Neural cell (in vitro differentiated cells): ENCODE results near the gene COX8A. TPM values are rescaled to one million over a fixed set of nuclear protein-coding genes. Genes with fewer than 3 reads are reported as not detected.

ENCODE experiments used
- H2AFZ ChIP-seq: fragments of 200-600, 300-800 bp; sonication (generic), shearing (Covaris generic); 2 replicates; pipeline ENCODE4 v1.6.0; 2014; ENCODE audit warnings: low read depth, mild to moderate bottlenecking, antibody characterized with exemption, low read length, moderate library complexity
- H3F3A ChIP-seq: fragments of 200-600 bp; shearing (Covaris generic); 2 replicates; pipeline ENCODE4 v1.6.1; 2016; ENCODE audit warnings: mild to moderate bottlenecking, moderate library complexity, mixed read lengths, antibody characterized with exemption, low read length; ENCODE audit not compliant: insufficient read depth, poor library complexity, severe bottlenecking
- H3K27ac ChIP-seq: fragments of 200-600, 300-800 bp; sonication (generic), shearing (Covaris generic); 2 replicates; pipeline ENCODE4 v1.5.1; 2014; ENCODE audit warnings: mild to moderate bottlenecking, low read length, moderate library complexity
- H3K27me3 ChIP-seq: fragments of 300-800, 200-600 bp; sonication (generic), shearing (Covaris generic); 2 replicates; pipeline ENCODE4 v1.6.0; 2014; ENCODE audit warnings: mild to moderate bottlenecking, low read depth, low read length, moderate library complexity; ENCODE audit not compliant: insufficient read depth
- H3K36me3 ChIP-seq: fragments of 300-800, 200-600 bp; sonication (generic), shearing (Covaris generic); 2 replicates; pipeline ENCODE4 v1.5.1; 2014; ENCODE audit warnings: mild to moderate bottlenecking, antibody characterized with exemption, low read length, moderate library complexity; ENCODE audit not compliant: insufficient read depth
- H3K4me2 ChIP-seq: fragments of 300-800, 200-600 bp; sonication (generic), shearing (Covaris generic); 2 replicates; pipeline ENCODE4 v1.6.0; 2014; ENCODE audit warnings: mild to moderate bottlenecking, low read length
- H3K4me3 ChIP-seq: fragments of 300-800, 200-600 bp; sonication (generic), shearing (Covaris generic); 2 replicates; pipeline ENCODE4 v1.5.1; 2014; ENCODE audit warnings: mild to moderate bottlenecking, low read length, moderate library complexity
- H3K79me2 ChIP-seq: fragments of 200-600 bp; shearing (Covaris generic); replicated peaks from 2 replicates; pipeline ENCODE4 v1.6.0; 2014; ENCODE audit warnings: mild to moderate bottlenecking, low read length, moderate library complexity; ENCODE audit not compliant: insufficient read depth
- H3K9ac ChIP-seq: fragments of 300-800, 200-600 bp; sonication (generic), shearing (Covaris generic); 2 replicates; pipeline ENCODE4 v1.6.1; 2016; ENCODE audit warnings: mild to moderate bottlenecking, low read length, mixed read lengths
- H3K9me2 ChIP-seq: fragments of 200-600 bp; shearing (Covaris generic); 2 replicates; pipeline ENCODE4 v1.6.1; 2016; ENCODE audit warnings: mild to moderate bottlenecking, low read length, mixed read lengths; ENCODE audit not compliant: insufficient read depth
- H3K9me3 ChIP-seq: fragments of 200-600, 300-800 bp; sonication (generic), shearing (Covaris generic); 2 replicates; pipeline ENCODE4 v1.6.1; 2016; ENCODE audit warnings: mild to moderate bottlenecking, mixed run types, low read length, moderate library complexity, mixed read lengths
- H4K20me1 ChIP-seq: fragments of 200-600 bp; shearing (Covaris generic); 2 replicates; pipeline ENCODE4 v1.6.1; 2016; ENCODE audit warnings: mild to moderate bottlenecking, mixed run types; ENCODE audit not compliant: insufficient read depth
- EP300 ChIP-seq: fragments of 450-650 bp; conservative IDR thresholded peaks from 2 replicates; pipeline ENCODE4 v1.6.1; 2014; ENCODE audit warnings: antibody characterized with exemption, mild to moderate bottlenecking, moderate library complexity; ENCODE audit not compliant: poor library complexity, severe bottlenecking
- EZH2 ChIP-seq: fragments of 200-600, 300-800 bp; shearing (Covaris generic), sonication (generic); IDR thresholded peaks from 2 replicates; pipeline ENCODE4 v1.6.1; 2014; ENCODE audit warnings: antibody characterized with exemption, low read length, borderline replicate concordance, mild to moderate bottlenecking; ENCODE audit not compliant: insufficient read depth, poor library complexity, severe bottlenecking
- MXI1 ChIP-seq: fragments of 450-650 bp; conservative IDR thresholded peaks from 2 replicates; pipeline ENCODE4 v1.6.1; 2014; ENCODE audit warnings: antibody characterized with exemption, mild to moderate bottlenecking; ENCODE audit not compliant: poor library complexity, severe bottlenecking
- POLR2AphosphoS5 ChIP-seq: IDR thresholded peaks from 2 replicates; pipeline ENCODE4 v1.6.1; 2012
- RAD21 ChIP-seq: fragments of 450-650 bp; conservative IDR thresholded peaks from 2 replicates; pipeline ENCODE4 v1.6.1; 2014; ENCODE audit warnings: antibody characterized with exemption, mild to moderate bottlenecking, moderate library complexity
- SMC3 ChIP-seq: fragments of 450-650 bp; conservative IDR thresholded peaks from 2 replicates; pipeline ENCODE4 v1.6.1; 2014; ENCODE audit warnings: antibody characterized with exemption, mild to moderate bottlenecking, moderate library complexity; ENCODE audit not compliant: poor library complexity
- TAF1 ChIP-seq: IDR thresholded peaks from 2 replicates; pipeline ENCODE4 v1.6.1; 2012; ENCODE audit warnings: low read depth
- polyA plus RNA-seq: library from polyadenylated mRNA; depleted of rRNA; stranded (reverse); fragments of >200 nt; gene quantifications from 2 replicates; pipeline ENCODE4 v1.2.3, GENCODE V29; 2014
- TF ChIP-seq, protein P1 (sequence below): IDR thresholded peaks from 2 replicates; pipeline ENCODE4 v1.6.1; 2012; ENCODE audit warnings: borderline replicate concordance
- TF ChIP-seq, protein P2 (sequence below): fragments of 450-650 bp; IDR thresholded peaks from 2 replicates; pipeline ENCODE4 v1.5.1; 2014; ENCODE audit warnings: antibody characterized with exemption, mild to moderate bottlenecking, moderate library complexity; ENCODE audit not compliant: poor library complexity, severe bottlenecking

Gene COX8A
- polyA plus RNA-seq, 1 donor from 2014 or later = 863 TPM

DNA sequence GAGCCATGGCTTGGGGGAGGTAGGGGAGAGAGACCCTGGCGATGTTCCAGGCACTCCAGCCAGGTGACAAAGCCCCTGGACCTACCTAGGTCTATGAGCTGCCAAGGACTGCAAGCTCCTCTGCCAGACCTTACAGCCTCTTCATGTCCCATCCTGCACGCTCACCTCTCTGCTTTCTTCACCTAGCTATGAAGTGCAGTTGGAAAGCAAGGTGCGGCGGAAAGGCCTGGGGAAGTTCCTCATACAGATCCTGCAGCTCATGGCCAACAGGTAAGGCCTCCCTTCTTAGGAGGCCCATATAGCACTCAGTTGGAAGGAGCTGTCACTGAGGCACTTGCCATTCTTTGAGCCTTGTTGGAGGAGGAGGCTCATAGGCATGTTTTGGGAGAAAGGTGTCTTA is 21.9 kb upstream of the COX8A start:
- no peak overlapping the region for H3K9ac ChIP-seq
- H3K4me3 ChIP-seq = no peak overlapping the region
- H3F3A ChIP-seq = no peaks in the 10 kb centered on the region
- no peaks in the 10 kb centered on the region for H3K9me3 ChIP-seq
- no peak overlapping the region for H2AFZ ChIP-seq
- H4K20me1 ChIP-seq = no peaks in the 10 kb centered on the region
- no peak for TF ChIP-seq EZH2
- TF ChIP-seq EP300 = no peak
- no peak for TF ChIP-seq TAF1
- TF ChIP-seq, protein P1, sequence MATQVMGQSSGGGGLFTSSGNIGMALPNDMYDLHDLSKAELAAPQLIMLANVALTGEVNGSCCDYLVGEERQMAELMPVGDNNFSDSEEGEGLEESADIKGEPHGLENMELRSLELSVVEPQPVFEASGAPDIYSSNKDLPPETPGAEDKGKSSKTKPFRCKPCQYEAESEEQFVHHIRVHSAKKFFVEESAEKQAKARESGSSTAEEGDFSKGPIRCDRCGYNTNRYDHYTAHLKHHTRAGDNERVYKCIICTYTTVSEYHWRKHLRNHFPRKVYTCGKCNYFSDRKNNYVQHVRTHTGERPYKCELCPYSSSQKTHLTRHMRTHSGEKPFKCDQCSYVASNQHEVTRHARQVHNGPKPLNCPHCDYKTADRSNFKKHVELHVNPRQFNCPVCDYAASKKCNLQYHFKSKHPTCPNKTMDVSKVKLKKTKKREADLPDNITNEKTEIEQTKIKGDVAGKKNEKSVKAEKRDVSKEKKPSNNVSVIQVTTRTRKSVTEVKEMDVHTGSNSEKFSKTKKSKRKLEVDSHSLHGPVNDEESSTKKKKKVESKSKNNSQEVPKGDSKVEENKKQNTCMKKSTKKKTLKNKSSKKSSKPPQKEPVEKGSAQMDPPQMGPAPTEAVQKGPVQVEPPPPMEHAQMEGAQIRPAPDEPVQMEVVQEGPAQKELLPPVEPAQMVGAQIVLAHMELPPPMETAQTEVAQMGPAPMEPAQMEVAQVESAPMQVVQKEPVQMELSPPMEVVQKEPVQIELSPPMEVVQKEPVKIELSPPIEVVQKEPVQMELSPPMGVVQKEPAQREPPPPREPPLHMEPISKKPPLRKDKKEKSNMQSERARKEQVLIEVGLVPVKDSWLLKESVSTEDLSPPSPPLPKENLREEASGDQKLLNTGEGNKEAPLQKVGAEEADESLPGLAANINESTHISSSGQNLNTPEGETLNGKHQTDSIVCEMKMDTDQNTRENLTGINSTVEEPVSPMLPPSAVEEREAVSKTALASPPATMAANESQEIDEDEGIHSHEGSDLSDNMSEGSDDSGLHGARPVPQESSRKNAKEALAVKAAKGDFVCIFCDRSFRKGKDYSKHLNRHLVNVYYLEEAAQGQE = no peak
- TF ChIP-seq POLR2AphosphoS5 = no peak
- TF ChIP-seq MXI1 = no peak
- TF ChIP-seq, protein P2, sequence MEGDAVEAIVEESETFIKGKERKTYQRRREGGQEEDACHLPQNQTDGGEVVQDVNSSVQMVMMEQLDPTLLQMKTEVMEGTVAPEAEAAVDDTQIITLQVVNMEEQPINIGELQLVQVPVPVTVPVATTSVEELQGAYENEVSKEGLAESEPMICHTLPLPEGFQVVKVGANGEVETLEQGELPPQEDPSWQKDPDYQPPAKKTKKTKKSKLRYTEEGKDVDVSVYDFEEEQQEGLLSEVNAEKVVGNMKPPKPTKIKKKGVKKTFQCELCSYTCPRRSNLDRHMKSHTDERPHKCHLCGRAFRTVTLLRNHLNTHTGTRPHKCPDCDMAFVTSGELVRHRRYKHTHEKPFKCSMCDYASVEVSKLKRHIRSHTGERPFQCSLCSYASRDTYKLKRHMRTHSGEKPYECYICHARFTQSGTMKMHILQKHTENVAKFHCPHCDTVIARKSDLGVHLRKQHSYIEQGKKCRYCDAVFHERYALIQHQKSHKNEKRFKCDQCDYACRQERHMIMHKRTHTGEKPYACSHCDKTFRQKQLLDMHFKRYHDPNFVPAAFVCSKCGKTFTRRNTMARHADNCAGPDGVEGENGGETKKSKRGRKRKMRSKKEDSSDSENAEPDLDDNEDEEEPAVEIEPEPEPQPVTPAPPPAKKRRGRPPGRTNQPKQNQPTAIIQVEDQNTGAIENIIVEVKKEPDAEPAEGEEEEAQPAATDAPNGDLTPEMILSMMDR = no peak
- TF ChIP-seq RAD21 = no peak
- no peak for TF ChIP-seq SMC3
- no peak overlapping the region for H3K4me2 ChIP-seq
- no peak overlapping the region for H3K27ac ChIP-seq
- no peaks in the 10 kb centered on the region for H3K27me3 ChIP-seq
- no peaks in the 10 kb centered on the region for H3K79me2 ChIP-seq
- peaks cover 8% of the 10 kb centered on the region for H3K36me3 ChIP-seq
- H3K9me2 ChIP-seq = no peaks in the 10 kb centered on the region

DNA sequence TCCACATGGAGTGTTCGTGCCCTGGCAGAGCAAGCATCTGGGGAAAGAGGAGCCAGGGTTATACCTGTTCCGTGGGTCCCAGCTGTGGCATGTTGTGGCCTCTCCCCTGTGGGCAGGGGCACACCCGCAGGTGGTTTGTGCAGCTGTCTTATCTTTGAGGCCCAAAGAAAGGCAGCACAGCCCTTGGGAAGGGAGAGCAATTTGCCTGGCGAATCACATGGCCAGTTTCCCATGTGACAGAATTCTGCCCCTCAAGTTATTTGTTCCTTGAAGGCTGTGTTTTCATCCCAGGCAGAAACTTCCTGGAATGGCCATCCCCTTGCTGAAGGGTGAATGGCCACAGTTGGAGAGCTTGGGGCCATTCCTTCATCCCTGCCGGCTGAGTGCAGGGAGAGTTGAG is 16.4 kb upstream of the COX8A start:
- no peaks in the 10 kb centered on the region for H4K20me1 ChIP-seq
- H3K27ac ChIP-seq = no peak overlapping the region
- H3K4me2 ChIP-seq = no peak overlapping the region
- no peaks in the 10 kb centered on the region for H3F3A ChIP-seq
- no peak overlapping the region for H3K9ac ChIP-seq
- H2AFZ ChIP-seq = no peak overlapping the region
- no peaks in the 10 kb centered on the region for H3K79me2 ChIP-seq
- no peaks in the 10 kb centered on the region for H3K9me3 ChIP-seq
- no peaks in the 10 kb centered on the region for H3K9me2 ChIP-seq
- H3K4me3 ChIP-seq = no peak overlapping the region
- H3K27me3 ChIP-seq = no peaks in the 10 kb centered on the region
- TF ChIP-seq EP300 = no peak
- TF ChIP-seq, protein P2 = no peak
- TF ChIP-seq SMC3 = no peak
- TF ChIP-seq MXI1 = no peak
- no peak for TF ChIP-seq POLR2AphosphoS5
- no peak for TF ChIP-seq TAF1
- TF ChIP-seq, protein P1 = no peak
- no peak for TF ChIP-seq RAD21
- no peak for TF ChIP-seq EZH2
- peaks cover 8% of the 10 kb centered on the region for H3K36me3 ChIP-seq
